NCI-H748 treated with DMSO at 0.1 percent for 48 hours (cell line): ENCODE data around the gene NECTIN1.

Experiments
- DNase-seq: peaks from one replicate; lab custom pipeline; 2025; lab: John Stamatoyannopoulos, UW

Gene NECTIN1

DNA sequence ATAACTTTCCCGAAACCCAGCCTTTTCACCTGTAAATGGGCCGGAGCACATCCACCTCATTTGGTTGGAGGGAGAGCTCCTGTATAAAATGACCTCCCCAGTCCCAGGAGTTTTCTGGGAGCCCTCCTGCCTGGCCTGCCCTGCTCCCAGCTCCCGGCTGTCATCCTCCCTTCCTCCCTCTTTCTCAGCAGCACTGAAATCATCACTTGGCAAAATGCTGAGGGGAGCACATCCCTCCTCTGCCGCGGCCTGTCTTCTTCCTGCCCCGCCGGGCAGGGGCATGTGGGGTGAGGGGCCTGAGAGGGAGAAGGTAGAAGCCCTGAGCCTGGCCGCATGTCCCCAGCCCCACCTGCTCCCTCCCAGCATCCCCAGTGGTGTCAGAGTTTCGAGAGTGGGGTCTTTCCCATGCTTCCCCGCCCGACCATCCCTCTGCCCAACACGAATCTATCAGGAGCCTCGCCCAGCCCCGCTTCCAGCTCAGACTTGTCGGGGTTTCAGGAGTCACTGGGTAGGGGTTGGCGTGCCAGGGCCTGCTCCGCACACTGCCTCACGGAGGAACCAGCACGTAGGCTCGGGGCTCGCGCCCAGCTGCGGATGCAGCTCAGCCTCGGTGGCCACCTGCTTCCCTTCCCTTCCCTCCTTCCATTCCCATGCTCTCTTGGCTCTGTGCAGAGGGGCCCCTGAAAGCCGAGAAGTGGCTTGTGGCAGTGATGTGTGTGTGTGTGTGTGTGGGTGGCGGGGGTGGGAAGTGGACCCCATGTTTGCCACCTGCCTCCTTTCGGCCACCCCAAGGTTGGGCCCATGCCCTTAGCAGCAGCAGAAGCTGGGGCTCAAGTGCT is 37.1 kb downstream of the NECTIN1 start:
- no peak for DNase-seq

DNA sequence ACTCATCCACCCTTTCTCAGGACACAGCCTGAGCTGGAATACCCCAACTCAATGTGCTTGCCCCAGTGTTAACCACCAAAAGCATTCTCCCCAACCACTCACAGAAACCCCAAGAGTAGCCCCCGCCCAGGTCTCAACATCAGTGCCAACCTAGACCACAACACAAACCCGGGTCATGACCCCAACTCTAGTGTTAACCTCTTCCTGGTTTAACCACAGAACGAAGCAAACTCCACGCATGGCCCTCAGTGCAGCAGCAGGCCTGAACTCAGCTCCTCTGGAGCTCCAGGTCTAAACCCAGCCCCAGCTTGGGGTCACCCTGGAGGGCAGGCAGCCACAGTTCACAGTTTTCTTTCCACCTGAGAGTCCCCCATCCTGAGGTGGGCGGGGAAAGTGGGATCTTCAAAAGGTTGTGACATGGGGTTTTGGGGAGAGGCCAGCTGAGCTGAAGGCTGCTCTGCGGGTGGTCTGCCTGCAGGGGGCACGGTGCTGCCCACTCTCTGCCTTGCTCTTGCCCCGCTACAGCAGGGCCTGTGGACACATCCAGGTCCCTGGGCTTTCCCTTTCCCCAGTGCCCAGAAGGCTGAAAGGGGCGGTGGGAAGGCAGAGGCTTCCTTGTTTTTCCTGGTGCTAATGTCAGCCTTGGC is 37.9 kb downstream of the NECTIN1 start:
- DNase-seq, result no peak

DNA sequence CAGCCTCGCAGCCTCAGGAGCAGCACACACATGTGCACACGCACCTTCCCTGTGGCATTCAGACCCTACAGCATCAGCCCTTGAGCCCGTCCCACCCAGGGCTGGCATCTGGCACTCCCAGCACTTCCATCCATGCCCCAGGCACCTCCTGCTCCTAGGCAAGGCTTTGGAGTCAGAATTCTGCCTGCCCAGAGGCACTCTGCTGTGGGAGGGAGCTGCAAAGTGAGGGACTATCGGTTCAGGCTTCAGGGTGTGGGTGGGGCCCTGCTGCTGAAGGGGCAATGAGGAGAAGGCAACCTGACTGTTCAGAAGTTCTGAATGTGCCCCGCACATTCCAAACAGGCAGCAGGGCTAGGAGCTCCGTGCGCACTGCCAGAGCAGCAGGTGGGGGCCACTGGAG is 39.7 kb downstream of the NECTIN1 start:
- DNase-seq, result no peak

DNA sequence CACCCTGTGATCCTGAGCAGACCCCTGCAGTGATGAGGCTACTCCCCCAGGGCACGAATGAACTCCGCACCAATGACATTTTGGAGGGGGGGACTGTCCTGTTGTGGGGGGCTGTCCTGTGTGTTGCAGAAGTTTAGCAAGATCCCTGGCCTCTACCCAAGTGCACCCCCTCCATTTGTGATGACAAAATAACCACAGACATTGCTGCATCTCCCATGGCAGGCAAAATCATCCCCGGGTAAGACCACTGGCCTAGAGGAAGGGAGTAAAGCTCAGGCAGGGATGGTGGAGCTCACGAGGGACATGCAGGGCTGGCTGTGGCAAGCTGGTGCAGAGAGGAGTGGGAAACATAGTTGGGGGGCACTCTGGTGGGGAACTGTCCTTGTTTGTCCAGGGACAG is 40.6 kb downstream of the NECTIN1 start:
- no peak for DNase-seq

DNA sequence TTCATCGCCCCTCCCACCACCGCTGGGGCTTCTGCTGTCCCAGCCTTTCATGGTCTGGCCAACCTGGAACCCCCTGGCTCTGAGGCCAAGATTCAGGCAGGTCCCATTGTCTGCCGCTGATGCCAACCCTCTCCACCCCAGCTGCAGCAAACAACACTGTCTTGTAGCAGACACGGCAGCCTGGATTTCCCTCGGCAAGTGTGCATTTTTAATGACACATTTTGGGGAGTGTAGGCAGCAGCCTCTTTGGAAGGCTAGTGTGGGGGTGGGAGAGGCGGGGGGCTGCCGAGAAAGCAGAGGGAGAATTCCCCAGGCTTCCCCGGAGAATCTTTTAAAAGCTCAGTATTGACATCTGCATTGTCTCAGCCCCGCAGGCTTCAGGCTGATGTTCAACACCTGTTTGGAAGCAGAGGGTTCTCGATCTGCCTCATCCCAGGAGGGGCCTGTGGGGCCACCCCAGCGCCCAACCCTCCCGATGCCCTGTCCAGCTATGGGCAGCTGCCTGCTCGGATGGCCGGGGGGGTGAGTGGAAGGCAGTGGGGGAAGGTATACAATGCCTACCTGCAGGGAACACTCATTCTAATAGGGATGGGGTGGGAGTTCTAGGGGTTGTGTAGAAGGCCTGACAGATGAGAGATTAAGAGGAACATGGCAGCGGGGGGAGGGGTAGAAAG is 41.5 kb downstream of the NECTIN1 start:
- no peak for DNase-seq

DNA sequence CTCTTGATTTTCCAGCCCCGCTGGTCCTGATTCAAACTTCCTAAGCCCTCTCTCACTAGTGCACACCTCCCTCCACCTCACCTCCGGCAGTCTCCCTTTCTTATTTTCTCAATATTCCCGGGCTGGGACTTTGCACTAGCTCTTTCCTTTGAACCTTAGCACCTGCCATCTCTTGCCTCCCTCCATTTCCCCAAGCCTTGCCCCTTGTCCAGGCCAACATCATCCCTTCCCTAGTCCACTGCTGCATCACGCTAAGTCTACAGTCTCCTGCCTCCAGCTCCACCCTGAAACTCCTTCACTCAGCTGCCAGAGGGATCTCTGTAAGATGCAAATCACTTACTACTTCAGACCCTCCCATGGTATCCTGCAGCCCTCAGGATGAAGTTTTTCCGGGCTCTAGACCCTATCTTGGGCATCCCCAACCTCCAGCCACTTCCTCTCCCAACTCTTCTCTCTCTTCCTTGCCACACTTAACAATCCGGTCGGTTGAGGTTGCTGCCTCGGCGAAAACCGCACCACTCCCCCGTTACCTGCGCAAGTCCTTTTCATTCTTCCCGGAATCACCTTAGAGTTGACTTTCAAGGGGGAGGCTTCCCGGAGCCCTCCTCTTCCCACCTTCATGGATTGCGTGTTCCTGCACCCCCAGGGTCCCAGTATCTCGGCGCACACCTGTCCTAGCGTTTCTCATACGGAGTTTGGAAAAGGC is 42.7 kb downstream of the NECTIN1 start:
- no peak for DNase-seq

DNA sequence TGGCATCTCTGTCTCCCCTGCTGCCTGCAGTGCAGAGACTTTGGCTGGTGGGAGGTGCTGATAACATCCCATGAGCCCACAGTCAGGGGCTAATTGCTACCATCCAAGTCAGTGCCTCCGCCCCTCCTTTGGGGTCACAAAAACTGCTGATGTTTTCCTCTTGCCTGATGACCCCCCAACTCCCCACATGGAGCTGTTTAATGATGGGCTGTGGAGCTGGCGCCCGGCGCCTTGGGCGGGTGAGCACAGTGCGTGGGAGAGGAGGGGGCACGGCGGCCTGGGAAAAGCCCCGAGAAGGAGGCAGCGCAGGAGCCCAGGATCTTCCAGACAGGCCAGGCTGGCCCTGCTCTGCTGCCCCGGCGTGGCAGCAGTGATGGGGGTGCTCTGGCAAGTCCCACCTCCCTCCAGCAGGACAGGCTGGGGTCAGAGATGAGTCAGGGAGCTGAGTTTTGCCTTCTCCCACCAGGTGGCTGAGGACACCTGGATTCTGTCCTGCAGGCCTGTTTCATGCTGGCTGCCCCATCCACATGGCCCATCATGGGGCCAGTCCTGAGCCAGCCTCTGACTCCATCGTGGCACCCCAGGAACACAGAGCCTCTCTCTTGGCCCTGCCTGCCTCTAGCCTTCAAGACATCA is 43.8 kb downstream of the NECTIN1 start:
- DNase-seq, result no peak

DNA sequence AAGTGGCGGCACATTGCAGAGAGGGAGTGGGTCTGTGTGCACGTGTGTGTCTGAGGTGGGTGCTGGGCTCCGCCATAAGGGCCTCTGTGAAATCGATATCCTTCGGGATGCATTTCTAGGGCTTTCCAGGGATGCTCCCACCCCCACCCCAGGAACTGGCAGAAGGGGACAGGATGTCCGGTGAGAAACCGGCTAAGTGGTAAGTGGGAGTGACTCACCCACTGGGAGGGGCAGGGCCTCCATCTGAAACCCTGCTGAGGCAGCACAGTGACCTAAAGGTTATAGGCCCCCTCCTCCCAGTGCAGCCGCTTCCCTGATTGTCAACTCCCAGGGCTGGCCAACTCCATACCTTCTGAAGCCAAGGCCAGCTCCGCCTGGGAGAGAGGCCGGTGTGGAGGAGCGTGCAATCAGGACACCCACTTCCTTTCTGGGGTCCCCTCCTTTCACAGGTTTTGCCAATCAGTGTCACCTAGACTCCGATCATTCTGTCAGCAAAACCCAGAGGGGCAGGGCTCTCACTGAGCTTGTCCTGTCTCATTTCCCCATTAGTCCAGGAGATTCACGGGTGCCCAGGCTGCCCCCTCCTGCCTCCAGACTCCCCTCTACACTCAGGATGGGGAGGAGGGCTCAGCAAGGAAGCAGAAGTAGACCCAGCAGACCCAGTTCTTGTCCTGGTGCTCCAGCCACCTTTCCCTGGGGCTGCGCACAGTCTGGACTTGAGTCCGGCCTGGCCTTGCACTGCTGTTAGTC is 44.5 kb downstream of the NECTIN1 start:
- no peak for DNase-seq

DNA sequence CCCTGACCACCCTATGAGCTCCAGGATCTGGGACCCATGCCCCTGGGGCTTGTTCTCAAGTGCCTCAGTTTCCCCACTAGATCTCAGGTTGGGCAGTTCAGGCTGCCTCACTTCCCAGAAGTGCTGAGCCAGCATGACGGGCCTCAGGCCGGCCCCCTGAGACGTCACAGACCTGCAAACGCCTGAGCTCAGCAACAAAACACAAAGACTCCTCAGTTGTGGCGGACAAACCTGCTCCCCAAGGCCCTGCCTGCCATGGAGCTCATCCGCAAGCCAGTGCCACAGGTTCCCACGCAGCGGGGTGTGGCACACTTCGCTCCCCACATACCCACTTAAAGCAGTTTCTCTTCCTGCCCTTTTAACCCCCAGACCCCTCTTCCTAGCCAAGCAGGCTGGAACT is 45.2 kb downstream of the NECTIN1 start:
- no peak for DNase-seq

DNA sequence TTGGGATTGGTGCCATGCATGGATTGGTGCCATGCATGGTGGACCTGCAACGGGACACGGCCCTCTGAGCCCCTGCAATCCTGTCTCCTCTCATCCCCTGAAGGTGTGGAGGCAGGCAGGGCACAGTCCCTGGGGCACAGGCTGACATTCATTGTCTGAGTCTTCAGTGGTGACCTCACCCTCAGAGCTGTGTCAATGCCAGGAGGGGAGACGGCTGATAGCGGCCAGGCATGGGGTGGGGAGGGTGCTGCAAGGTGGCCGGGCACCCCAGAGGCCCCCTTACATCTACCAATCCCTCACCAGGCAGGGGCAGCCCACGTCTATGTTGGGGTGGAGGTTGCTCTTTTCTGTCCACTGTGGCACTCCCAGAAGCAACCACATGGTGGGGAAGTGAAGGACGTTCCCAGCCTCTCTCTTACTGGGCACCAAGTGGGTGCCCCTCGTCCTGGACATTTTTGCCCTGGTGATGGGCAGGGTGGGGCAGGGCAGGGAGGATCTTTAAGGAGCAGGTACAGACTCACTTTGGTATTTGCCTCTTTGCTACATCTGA is 47.6 kb downstream of the NECTIN1 start:
- no peak for DNase-seq

DNA sequence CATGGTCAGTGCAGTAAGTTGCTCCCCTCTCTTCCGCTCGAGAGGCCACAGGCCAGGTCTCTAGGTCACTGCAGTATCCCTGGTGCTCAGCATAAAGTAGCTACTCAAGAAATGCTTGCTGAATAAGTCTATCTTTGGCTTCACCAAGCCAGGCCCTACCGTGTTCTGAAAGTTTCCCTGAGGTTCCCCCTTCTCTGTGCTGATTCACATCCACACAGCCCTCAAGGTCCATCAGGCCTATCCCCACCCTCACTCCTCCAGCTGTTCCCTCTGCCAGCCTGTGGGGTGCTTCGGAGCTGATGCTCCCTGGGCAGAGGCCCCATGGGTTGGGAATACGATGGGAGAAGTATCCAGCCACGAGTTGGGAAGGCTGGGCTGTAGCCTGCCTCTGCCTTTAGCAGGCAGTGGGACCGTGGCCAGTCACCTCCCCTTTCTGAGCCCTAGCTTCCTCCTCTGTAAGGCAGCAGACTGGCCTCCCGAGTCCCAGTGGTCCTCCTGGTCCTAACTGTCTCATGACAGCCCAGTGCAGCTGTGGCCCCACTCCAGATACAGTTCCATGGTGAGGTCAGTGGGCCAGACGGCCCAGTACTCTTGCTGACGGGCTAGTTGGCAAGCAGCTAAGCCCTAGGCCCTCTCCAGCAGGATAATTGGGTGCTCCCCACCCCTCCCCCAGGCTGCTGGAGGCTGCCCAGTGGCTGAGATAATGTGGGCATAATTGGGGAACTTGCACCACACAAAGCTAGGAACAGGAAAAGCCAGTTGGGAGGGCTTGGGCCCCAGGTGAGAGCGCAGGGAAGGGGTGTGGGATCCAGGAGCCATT is 48.2 kb downstream of the NECTIN1 start:
- DNase-seq, result no peak

DNA sequence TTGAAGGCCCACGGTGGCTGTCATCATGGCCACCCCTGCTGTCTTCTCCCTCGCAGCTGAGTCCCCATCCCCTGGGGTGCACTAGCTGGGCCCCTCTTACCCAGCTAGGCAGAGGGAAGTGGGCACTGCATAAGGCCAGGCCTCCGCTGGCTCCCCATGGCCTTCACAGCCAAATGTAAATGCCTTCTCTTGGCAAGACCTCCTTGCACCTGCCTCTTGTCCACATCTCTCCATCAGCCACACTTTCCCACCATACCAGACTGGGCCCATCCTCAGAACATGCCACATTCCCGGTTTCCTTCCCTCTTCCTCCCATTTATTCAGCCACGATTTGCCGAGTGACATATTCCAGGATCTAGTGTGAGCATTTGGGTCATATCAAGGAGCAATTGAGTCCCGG is 49.7 kb downstream of the NECTIN1 start:
- DNase-seq, result no peak

DNA sequence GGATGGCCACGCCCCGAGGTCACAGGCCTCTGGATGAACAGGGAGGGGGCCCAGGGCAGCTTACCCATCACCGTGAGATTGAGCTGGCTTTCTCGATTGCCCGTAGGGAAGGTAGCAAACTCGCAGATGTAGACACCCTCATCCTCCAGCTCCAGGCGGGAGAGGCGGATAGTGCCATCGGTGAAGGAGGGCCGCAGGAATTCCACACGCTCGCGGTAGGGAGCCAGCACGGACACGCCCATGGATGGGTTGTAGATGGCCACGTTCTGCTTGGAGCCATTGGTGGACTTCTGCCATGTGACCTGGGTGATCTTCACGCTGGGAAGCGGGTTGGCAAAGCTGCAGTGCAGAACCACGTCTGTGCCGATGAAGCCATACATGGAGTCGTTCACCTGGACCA is 50.6 kb downstream of the NECTIN1 start:
- no peak for DNase-seq

DNA sequence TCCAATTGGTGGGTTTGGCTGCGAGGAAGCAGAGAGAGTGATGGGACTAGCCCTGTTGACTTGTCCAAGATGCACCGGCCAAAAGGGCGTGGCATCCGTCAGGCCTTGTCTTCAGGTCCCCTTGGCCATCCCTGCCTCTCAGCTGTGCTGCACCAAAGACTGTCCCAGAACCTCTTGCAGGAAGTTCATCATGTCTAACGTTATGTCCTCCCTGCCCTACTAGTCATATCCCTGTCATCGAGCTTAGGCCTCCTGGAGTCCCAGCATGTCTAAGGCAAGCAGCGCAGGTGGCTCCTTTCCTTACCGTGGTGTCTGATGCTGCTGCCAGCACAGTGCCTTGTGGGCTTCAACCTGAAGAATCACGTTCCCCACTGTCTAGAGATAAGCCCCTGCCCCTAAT is 51.2 kb downstream of the NECTIN1 start:
- no peak for DNase-seq

DNA sequence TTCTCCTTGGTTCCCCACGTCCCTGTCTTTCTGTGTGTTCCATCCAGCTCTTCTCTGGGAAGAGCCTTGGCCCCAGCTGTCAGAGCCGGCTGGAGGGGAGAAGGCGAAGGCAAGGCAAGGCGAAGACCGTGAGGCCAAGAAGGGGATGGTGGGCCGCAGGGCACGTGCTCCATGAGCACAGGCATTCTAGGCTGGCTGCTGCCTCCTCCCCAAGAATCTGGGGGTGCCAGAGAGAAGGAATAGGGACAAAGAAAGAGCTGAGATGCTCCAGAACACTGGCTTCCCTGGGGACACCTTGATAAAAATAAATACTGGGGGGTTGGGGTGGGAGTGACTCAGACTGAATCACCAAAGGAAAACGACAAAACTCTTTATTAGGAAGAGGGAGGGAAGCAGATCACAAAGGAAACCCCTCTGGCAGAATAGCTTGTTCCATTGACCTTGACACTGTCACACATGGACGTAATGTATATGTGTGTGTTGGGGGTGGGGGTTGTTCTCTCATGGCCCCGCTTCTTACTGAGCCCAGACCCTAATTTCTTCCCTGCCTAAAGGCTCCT is 52.5 kb downstream of the NECTIN1 start:
- DNase-seq, result no peak

DNA sequence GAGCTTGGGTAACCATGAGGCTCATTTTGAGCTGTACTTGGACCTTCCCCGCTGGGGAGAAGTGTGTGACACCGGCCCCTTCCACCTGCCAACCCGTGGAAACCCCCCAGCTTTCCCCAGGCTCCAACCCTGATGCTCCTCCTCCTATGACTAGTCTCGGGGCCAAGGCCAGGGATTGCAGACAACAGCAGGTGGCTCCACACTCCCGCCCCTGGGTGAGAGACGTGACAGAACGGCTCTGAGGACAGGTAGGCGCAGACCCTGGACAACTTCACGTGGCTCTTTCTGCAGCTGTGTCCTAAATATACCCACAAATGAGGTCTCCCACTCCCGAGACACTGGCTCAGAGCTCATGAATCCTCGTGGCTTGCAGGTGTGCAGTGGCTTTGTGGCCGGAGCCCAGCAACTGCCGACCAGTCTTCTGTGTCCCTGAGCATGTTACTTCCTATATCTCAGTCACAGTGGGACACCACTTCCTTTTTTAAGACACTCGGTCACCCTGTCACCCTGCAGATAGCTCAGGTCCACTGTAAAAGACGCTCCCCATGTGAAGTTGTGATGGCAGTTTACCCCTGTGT is 55.2 kb downstream of the NECTIN1 start:
- DNase-seq, result no peak

DNA sequence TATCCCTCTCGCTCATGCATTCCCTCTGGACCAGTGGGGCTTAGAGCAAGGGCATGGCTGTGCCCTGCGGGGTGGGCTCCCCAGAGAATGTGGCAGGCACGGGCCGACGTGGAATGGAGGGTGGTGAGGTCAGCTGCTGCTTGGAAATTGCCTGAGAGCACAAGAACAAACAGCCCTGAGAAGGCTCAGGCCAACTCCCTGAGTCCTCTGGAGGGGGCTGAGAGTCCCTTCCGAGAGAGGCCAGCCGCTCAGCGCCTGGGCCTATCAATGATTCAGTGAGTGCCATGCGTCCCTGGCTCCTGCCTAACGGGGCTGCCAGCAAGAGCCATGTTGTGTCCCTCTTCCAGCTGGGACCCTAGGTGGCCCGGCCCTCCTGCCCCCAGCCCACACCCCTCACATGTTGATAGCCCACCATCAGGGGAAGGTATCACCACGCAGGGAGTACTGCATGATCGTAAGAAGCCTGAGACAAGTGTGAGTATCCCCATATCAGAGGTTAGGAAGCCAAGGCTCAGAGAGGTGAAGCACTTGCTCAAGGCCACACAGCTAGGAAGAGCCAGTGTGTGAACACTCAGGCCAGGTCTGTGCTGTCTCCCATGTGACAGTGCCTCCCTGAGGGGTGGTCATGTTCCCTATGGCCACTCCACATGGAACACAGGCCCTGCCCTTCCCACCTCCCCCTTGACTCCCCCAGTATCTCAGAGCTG is 55.8 kb downstream of the NECTIN1 start:
- no peak for DNase-seq

DNA sequence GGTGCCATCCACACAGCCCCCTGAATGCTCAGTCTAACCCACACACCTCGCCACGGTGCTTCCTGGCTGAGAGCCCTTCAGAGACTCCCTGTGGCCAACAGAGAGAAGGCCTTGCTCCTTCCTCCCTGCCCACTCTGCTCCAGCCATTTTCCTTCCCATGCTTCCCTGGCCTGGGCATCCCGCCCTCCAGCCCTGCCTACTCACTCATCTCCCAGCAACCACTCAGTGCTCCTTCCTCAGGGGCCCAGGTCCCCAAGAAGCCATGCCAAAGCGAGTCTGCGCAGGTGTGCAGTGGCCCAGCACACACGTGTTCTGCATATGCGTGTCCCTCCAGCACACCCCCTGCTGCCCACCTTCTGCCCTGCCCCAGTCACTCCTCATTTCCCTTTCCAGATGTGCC is 56.4 kb downstream of the NECTIN1 start:
- DNase-seq, result no peak

DNA sequence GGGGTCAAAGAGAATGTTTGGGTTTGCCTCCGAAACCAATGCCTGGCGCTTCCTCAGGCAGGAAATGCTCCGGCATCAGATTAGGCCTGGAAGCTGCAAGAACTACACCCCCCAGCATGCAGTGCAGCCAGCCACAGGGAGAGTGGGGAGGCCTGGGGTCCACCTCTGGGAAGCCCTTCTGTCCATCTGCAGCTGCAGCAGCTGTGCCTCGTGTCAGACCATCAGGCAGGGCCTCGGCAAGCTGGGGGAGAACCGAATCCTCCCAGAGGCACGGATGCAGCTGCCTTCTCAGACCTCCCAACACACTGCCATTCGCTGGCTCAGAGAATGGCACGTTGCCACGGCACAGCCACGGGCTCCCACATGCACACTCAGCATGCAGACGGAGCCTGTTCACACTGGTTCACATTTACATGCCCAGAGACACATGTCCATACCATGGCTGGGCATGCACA is 57.4 kb downstream of the NECTIN1 start:
- no peak for DNase-seq
